Activated CD4-positive, CD25-positive, alpha-beta regulatory T cell (primary cell): Measurements from ENCODE around the gene ERC2.

Source experiments
- DNase-seq, 4 experiments: peaks; one replicate each; lab custom pipeline; 2025; lab: John Stamatoyannopoulos, UW

The ERC2 gene

DNA sequence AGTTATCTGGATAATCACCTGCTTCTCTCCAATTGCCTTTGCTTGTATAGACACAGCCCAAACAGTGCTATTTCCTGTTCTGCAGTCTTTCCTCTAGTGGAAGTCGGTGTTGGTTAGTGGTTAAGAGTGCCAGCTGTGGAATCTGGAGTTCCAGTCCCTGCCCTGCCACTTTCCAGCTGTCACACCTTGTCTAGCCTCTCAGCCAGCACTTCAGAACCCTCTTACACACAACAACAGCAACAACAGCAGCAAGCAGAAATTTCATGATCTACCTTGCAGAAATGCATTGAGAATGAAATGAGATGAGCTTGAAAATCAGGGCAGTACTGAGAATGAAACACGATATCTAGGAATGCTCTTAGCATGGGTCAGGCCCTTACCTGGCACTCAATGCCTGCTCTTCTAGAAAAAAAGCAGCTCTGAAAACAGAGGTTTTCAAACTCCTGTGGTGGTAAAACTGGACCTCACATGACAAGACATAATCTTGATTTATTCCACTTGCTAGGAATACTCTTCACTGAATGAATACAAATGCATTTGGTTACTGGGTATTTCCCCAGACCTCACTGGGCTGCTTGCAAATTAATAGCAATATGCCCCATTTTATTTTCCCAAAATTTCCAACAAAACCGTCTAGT is 977.9 kb downstream of the ERC2 start:
- DNase-seq = no peak

DNA sequence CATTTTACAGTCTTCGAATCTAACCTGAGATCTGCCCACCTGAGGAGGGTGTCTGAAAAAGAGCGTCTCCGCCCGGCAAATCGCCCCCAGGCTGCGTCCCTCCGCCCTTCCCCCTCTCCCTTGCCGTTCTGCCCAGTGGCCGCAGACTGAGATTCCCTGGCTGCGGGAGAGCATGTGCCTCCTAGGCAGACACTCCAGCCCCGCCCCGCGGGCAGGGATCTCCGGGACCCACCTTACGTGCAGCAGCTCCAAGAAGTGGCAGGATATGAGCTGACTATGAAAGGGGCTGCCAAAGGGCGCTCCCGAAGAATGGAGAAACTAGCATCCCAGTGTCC is 978.5 kb downstream of the ERC2 start:
- DNase-seq = no peak

DNA sequence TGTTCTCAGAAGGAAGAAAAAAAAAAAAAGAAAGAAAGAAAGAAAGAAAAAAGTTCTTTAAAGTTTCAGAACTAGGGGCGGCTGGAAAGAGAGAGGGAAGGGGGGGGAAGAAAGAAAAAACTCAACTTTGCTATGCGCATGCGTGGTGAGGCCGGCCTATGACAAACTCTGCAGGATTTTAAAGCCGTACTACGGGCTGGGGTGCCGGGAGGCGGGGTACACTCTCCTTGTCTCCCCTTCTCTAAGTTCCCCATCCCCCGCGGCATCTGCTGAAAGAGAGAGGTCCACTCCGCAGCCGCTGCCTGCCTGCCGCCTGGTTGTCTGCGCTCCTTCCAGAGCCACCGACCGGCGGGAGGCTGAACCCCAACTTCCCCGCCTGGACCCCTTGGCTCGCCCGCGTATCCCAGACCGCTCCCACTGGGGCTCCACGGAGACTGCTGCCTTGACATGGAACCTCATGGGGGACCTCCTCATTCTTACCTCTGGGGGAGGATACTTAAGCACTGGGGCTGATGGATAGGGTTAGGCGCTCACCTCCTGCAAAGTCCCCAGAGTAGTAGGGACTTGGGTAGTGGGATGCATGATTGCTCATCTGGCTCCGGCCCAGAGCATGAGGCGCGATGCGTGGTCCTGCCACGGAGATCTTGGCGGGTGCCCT is 979.7 kb downstream of the ERC2 start:
- DNase-seq = no peak

DNA sequence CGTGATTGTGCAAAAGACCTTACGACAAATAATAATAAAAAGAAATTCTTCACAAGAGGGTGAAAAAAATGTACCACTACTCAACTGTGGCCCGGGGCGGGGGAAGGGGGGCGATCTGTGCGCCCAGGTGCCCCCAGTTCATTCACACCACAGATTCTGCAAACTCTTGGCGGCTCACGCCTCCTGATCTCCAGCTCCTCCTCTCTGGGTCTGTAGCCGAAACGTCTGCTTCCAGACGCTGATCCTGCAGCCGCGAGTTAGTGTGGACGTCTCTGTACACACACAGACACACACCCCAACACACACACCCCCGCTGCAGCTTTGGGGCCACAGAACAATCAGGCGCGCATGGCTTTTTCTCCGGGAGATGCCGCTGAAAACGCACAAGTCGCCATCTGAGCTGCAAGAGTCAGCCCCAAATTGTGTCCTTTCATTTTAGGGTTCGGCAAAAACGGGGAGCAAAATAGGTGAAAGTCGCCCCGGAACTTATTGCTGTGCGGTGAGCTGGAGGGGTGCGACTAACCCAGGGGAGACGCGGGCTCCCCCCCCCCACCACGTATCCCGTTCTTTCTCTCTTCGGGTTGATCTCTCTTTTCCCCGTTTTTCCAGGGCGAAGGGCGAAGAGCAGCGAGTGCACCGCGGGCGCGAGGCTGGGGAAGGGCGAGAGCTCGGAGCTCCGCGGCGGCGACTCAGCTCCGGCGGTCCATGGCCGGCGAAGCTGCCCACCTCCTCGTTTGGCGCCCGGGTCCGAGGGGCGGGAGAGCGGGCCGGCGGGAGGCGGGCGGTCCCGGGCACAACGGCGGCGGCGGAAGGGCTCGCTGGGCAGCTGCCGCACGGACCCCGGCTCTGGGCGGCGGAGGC is 980.7 kb downstream of the ERC2 start:
- DNase-seq = no peak

DNA sequence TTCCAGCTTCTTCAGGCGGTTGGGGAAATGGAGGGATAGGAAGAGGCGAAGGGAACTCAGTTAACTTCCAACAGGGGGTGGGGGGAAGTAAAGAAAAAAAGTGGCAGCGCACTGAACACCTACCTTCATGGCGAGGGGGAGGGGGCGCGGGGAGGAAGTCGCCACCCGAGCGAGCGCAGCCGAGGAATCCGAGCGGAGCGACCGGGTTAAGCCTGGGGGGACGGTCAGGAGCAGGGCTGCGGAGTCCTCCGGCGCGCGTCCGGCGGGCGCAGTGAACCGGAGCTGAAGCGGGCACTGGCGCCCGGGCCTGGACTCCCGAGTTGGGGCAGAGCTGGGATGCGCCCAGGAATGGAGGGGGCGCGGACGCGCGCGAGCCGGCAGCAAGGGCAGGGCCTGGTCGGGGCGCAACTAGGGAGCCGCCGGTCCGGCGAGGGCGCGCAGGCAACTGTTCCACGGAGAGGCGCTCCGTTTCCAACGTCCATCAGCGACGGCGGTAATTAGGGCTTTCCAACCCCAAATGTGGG is 981.3 kb downstream of the ERC2 start, which contains the start of gene WNT5A:
Gene WNT5A (minus strand): TSS at position 450 of the 524 bp plus-strand sequence. CDS start 321 bp downstream, at position 129.
- no peak for DNase-seq

DNA sequence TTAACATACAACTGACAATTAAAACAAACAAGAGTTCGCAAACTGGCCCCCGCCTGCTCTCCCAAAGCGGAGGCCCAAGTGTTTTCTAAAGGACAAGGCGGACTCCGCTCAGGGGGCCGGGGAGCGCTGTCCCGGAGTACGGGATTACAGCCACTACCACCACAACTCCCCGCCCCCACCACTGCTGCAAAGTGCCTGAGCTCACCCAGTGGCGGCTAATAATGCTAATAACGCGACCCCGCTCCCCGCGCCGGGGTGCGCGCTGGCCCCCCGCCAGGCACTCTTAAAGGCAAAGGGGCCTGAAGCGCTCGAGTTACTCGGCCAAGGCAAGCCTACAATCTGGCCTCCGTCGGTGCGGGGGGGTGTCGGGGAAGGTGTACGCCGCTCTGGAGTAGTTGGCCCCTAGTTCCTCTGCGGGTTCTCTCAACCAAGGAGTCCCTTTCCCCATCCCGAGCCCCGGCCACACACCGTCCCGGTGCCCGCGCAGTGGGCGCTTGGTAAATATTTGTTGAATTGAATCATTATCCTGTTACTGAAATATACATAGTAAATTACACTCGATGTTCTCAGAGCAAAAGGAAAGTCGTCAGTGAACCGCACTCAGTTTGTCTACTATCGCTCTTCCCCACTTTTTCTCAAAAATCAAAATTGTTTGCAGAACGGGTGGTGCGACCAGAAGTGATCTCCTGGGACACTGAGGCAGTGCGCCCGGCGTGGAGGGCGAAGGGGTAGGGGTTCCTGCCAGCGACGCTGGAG is 982.0 kb downstream of the ERC2 start:
- no peak for DNase-seq

GRCh38 chr3:55484801-55485791 is 983.2 kb downstream of the ERC2 start:
- DNase-seq = no peak

- no peak for DNase-seq
Observed at GRCh38 chr3:55484191-55484689, 984.0 kb downstream of the ERC2 start.

GRCh38 chr3:55483196-55484095 is 984.8 kb downstream of the ERC2 start:
- no peak for DNase-seq

GRCh38 chr3:55482496-55483195 is 985.6 kb downstream of the ERC2 start:
- DNase-seq = no peak

DNA sequence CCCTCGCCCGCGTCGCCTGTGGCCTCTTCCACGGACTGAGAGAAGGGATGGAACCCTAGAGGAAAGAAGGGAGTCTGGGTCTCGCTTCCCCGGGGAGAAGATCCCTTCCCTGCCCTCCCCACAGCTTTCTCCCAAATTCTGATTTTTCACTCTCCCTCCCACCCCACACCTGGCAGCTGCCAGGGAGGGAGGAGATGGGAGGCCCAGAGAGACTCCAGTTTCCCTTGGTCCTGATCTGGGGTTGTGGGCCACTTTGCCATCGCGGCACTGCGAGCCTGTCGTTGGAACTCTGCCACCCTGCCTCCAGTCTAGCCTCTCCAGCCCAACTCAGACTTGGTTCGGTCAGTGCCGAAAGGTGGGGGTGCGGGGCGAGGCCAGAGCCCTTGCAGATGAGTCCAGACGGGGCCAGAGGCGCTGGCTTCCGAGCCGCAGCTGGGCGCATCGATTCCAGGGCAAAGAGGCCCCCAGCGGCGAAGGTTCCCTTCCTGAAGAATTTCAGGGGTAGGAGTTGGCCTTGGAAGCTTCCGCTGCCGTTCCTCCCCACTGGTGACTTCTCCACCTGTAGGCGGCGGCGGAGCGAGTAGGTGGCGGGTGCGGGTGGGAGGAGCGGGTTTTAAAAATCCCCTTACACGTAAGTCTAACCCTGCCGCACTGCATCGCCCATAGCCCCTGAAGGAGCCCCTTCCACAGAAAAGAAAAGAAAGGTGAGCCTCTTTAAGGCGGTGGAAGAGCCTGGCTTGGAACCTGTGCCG is 986.3 kb downstream of the ERC2 start:
- no peak for DNase-seq

DNA sequence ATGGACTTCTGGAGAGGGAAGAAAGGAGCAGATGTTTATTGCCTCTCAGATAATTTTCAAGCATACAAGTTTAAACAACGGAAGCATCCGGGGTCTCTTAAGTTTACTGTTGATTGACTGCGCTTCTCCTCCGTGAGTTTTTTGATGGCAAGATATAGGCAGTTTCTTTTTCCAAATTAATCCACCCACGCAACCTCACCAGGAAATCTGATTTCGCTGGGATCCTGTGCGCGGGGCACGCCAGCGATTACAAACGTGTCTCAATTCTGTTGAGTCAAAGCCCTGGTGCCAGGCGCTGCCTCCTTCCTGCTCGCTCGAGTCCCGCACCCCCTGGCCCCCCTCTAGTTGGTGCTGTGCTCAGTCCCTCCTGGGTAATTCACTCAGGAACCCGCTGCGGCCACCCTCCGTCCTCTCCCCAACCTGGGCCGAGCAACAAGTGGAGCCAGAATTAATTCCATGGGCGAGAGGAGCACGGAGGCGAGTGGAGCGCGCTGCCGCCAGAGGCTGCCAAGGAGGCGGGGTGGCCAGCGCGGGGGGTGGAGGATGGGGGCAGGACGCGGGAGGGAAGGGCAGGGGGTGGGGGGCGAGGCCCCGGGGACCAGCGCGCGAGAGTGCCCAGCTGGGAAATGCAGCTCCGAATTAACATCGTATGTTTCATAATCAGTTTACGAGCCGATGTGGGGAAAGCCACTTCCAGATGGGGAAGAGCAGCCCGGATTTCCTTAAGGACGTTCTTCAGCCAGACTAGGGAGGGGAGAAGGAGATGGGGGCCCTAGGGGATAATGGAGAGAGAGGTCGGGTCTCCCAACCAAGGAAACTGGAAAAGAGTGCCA is 987.1 kb downstream of the ERC2 start:
- no peak for DNase-seq

DNA sequence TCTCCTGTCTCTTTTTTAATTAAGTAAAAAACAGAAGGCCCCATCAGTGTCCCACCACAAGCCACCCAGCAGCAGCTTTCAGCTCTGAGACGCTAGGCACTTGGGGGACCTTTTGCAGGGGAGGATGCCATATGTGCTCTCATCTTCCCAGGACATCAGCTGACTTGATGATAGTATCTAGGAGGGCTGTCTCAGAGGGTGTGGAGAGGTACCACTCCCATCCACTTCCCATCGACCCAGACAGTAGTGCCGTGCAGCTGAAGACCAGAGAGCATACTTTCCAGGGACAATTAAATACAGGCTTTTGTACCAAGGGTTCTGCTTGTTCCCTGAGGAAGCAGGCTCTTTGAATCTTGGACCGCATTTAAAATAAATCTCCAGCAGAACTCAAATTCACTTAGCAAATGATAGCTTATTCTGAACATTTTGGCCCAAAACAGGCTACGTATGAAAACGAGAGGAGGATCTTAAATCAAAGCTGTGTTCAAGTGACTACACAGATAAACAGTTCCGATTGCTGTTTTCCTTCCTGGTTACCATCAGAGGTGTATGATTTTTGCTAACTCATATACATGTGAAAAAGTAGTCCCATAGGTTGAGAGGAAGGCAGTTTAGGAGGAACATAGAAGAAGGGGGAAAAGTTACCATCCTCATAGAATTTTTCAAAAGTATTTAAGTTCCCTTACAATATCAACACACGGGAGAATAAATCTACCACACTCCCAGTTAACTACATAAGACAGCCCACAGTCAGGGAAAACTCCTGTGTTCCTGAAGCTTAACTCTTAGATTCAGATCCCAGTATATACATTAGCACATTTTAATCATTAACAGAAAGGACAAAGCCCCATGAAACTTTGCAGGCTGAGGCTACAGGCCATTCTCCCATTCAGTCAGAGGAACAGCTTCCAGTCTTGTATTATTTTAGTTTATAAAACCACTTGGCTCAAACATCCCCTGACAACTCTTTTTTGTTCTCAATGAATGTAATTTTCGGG is 990.7 kb downstream of the ERC2 start:
- no peak for DNase-seq

DNA sequence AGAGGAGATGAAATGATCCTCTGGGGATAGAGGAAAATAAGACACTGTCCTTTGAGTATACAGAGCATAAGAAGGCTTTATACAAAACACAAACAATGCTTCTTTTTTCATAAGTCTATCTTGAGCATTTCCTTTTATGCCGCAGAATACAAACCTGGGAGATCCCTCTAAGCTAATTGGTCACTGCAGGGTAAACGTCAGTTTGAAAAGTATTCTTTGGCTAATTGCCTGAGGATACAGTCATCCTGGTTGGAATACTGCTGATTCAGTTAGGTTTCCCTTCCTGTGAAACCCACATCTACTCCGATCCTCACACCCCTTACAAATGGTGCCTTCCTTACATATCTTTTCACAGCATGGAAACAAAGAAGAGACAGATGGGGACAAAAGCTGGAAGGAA is 991.8 kb downstream of the ERC2 start:
- DNase-seq = no peak

DNA sequence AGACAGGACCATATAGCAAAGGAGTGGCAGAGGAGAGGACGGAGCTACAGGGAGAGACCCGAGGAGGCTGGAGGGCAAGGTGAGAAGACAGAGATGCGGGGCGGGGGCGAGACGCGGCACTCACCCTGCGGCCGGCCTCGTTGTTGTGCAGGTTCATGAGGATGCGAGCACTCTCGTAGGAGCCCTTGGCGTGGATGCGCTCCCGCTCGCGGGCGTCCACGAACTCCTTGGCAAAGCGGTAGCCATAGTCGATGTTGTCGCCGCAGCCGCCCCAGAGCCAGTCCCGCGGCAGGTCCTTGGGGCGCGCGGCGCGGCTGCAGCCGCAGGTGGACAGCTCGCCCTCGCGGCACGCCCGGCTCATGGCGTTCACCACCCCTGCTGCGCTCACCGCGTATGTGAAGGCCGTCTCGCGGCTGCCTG is 994.0 kb downstream of the ERC2 start:
- no peak for DNase-seq

- no peak for DNase-seq
Observed at GRCh38 chr3:55473788-55474187, 994.5 kb downstream of the ERC2 start.
